HepG2 (cell line): ENCODE measurements around the gene EML2. TPM values are rescaled to one million over a fixed set of nuclear protein-coding genes. Genes with fewer than 3 reads are reported as not detected.
A peak's percentile ranks its signal among the peaks of the same experiment; 100 is the strongest.

Experiments used
- ADNP ChIP-seq: sonication (generic); formaldehyde crosslinking; IDR thresholded peaks from 2 replicates; pipeline ENCODE4 v1.4.0; 2020; ENCODE audit warnings: missing genetic modification reagents
- GLI4 ChIP-seq: sonication (generic); formaldehyde crosslinking; IDR thresholded peaks from 2 replicates; pipeline ENCODE4 v1.5.1; 2020; ENCODE audit warnings: missing genetic modification reagents, mild to moderate bottlenecking, moderate library complexity, borderline replicate concordance
- GTF2F1 ChIP-seq: fragments of 150-350 bp; IDR thresholded peaks from 2 replicates; pipeline ENCODE4 v1.6.1; 2014; ENCODE audit warnings: low read length
- HMGXB3 ChIP-seq: sonication (generic); formaldehyde crosslinking; IDR thresholded peaks from 2 replicates; pipeline ENCODE4 v1.4.0; 2020; ENCODE audit warnings: missing genetic modification reagents, borderline replicate concordance
- KDM1A ChIP-seq: IDR thresholded peaks from 2 replicates; pipeline ENCODE4 v1.6.1; 2016; ENCODE audit warnings: missing compliant biosample characterization
- MIER2 ChIP-seq: IDR thresholded peaks from 2 replicates; pipeline ENCODE4 v1.6.1; 2016; ENCODE audit warnings: missing biosample characterization, missing genetic modification reagents
- MIXL1 ChIP-seq: IDR thresholded peaks from 2 replicates; pipeline ENCODE4 v1.6.1; 2016
- POLR2A ChIP-seq, 2 experiments: IDR thresholded peaks; 2 replicates each; pipeline ENCODE4 v1.6.1; 2011; ENCODE audit warnings: low read depth in 2 of 2, low read length in 2 of 2, mild to moderate bottlenecking in 1 of 2, moderate library complexity in 1 of 2; ENCODE audit not compliant: insufficient read depth in 1 of 2
- SAP130 ChIP-seq: IDR thresholded peaks from 2 replicates; pipeline ENCODE4 v1.6.1; 2016; ENCODE audit warnings: low read depth
- TERF1 ChIP-seq: sonication (generic); formaldehyde crosslinking; IDR thresholded peaks from 2 replicates; pipeline ENCODE4 v1.8.0; 2022; ENCODE audit warnings: mild to moderate bottlenecking, missing genetic modification reagents, moderate library complexity
- ZMYM3 ChIP-seq: sonication (generic); formaldehyde crosslinking; IDR thresholded peaks from 2 replicates; pipeline ENCODE4 v1.5.1; 2020; ENCODE audit warnings: mild to moderate bottlenecking, missing genetic modification reagents
- ZNF580 ChIP-seq: IDR thresholded peaks from 2 replicates; pipeline ENCODE4 v1.6.1; 2016; ENCODE audit warnings: low read depth, borderline replicate concordance
- ZNF7 ChIP-seq: IDR thresholded peaks from 2 replicates; pipeline ENCODE4 v1.6.1; 2016; ENCODE audit warnings: missing biosample characterization, missing genetic modification reagents
- ZNF788 ChIP-seq: sonication (generic); formaldehyde crosslinking; IDR thresholded peaks from 2 replicates; pipeline ENCODE4 v1.5.0; 2020; ENCODE audit warnings: mild to moderate bottlenecking, missing genetic modification reagents, borderline replicate concordance
- polyA plus RNA-seq, 8 experiments: library from polyadenylated mRNA; depleted of rRNA in 3 of 8; stranded (reverse) in 7 of 8; unstranded in 1 of 8; fragments of >200 nt; fragmentation: Illumina TruSeq in 4 of 8; extraction: Trizol in 4 of 8; gene quantifications; 2 replicates each; pipeline versions ENCODE4 v1.2.1 to v1.2.3, GENCODE V29; 2011 to 2016; ENCODE audit warnings: low read depth in 4 of 8, missing spikeins in 1 of 8, mixed read lengths in 1 of 8; ENCODE audit not compliant: insufficient read depth in 1 of 8
- total RNA-seq, 5 experiments: library from RNA; depleted of rRNA; stranded (reverse); fragments of >200 nt; fragmentation: Illumina TruSeq; extraction: Trizol; gene quantifications; 2 replicates each; pipeline ENCODE4 v1.2.3, GENCODE V29; 2016; ENCODE audit warnings: low read depth in 1 of 5
- TF ChIP-seq, protein P1 (sequence below): sonication (generic); formaldehyde crosslinking; IDR thresholded peaks from 2 replicates; pipeline ENCODE4 v1.4.0; 2020; ENCODE audit warnings: missing genetic modification reagents

EML2 gene
- total and polyA plus RNA-seq, 2 of the 13 experiments (the other 11 are each of a cell fraction or from before 2014, with no cell fraction given), result 7.3 to 12.9 TPM

GRCh38 chr19:45638930-45639729, at the start of gene EML2 (continued):
- TF ChIP-seq SAP130 (CRISPR knock-in tag) (peak; percentile 55), ADNP (CRISPR knock-in tag) (peak; percentile 52; the same call in 1 of the 2 replicates), ZNF7 (CRISPR knock-in tag) (no peak), ZMYM3 (CRISPR knock-in tag) (peak; percentile 96), ZNF788 (CRISPR knock-in tag) (no peak), POLR2A (IDR thresholded peaks at IDR 0.05; ENCODE audit: insufficient read depth in 1 of 2, low read depth in 2 of 2, low read length in 2 of 2) (peak in 1 of 2 experiments; percentile 48; a peak in 1 of 4 replicates), GTF2F1 (no peak), GLI4 (CRISPR knock-in tag) (no peak), KDM1A (peak; percentile 81; the same call in 1 of the 2 replicates), ZNF580 (CRISPR knock-in tag) (0 out of 2 replicates have a peak, but pooled peaks have one; percentile 40), MIER2 (CRISPR knock-in tag) (no peak), MIXL1 (CRISPR knock-in tag) (no peak), TERF1 (no peak), HMGXB3 (CRISPR knock-in tag) (no peak)
- TF ChIP-seq, protein P1, sequence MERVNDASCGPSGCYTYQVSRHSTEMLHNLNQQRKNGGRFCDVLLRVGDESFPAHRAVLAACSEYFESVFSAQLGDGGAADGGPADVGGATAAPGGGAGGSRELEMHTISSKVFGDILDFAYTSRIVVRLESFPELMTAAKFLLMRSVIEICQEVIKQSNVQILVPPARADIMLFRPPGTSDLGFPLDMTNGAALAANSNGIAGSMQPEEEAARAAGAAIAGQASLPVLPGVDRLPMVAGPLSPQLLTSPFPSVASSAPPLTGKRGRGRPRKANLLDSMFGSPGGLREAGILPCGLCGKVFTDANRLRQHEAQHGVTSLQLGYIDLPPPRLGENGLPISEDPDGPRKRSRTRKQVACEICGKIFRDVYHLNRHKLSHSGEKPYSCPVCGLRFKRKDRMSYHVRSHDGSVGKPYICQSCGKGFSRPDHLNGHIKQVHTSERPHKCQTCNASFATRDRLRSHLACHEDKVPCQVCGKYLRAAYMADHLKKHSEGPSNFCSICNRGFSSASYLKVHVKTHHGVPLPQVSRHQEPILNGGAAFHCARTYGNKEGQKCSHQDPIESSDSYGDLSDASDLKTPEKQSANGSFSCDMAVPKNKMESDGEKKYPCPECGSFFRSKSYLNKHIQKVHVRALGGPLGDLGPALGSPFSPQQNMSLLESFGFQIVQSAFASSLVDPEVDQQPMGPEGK, result 0 out of 2 replicates have a peak, but pooled peaks have one; percentile 11
